Pancreas (tissue), 10 donors: ENCODE data around the gene EIF1B. TPM values are rescaled to one million over a fixed set of nuclear protein-coding genes. Genes with fewer than 3 reads are reported as not detected.

Source experiments
- ATAC-seq, 4 donors: fragments of 200-7000 bp; cut with Tn5 transposase; one replicate each; pipeline versions ENCODE4 v1.8.0 to v1.9.1; 2020; ENCODE audit warnings: mild to moderate bottlenecking in 4 of 4, moderate library complexity in 4 of 4
- DNase-seq, 6 donors: peaks; one replicate each; pipeline ENCODE4 v3.0.0-alpha.2; 2020
- FAIRE-seq: peaks from 2 replicates; lab custom pipeline; 2012; peaks lifted over from hg19 to GRCh38; lab: Jason Lieb, UNC
- H3K27ac ChIP-seq, 4 donors: fragments of 200-600 bp; sonication (generic); 1 replicate in 3 of 4; 2 replicates in 1 of 4; pipeline versions ENCODE4 v1.5.0 to v1.8.0; 2020
- H3K27me3 ChIP-seq, 4 donors: fragments of 200-600 bp; one replicate each; pipeline ENCODE4 v1.8.0; 2021
- H3K36me3 ChIP-seq, 3 donors: fragments of 200-600 bp; sonication (generic) in 1 of 3; one replicate each; pipeline versions ENCODE4 v1.5.0 to v1.8.0; 2020 to 2021
- H3K4me1 ChIP-seq, 3 donors: fragments of 200-600 bp; one replicate each; pipeline ENCODE4 v1.8.0; 2021
- H3K4me3 ChIP-seq, 4 donors: fragments of 200-600 bp; sonication (generic) in 2 of 4; one replicate each; pipeline versions ENCODE4 v1.5.0 to v1.8.0; 2020 to 2021
- H3K9me3 ChIP-seq, 4 donors: fragments of 200-600 bp; one replicate each; pipeline ENCODE4 v1.8.0; 2021
- CTCF ChIP-seq, 4 donors: fragments of 200-600 bp; sonication (generic) in 3 of 4; IDR thresholded peaks; one replicate each; pipeline versions ENCODE4 v1.5.0 to v1.8.0; 2021; ENCODE audit warnings: antibody characterized with exemption in 4 of 4
- WGBS, 2 donors: extraction: QIAGEN DNeasy Blood & Tissue Kit; methylation state at CpG; one replicate each; pipeline ENCODE4 v1.1.7; 2013; 5-methylcytosine and 5-hydroxymethylcytosine counted together
- intact Hi-C, 3 donors: fragments of 100-400 bp; cut with DNase I; formaldehyde crosslinking; loops; one replicate each; pipeline versions ENCODE4 v1.11.1 to v1.14.2; 2022
- polyA plus RNA-seq, 2 donors: library from polyadenylated mRNA; stranded (reverse); fragments of 200-250 nt; gene quantifications; one replicate each; pipeline ENCODE4 v1.2.3, GENCODE V29; 2013
- total RNA-seq, 6 donors: library from RNA; stranded (reverse); fragmentation: NEBNext Ultra II Directional in 4 of 6; extraction: Animal tissue kit (Norgen Biotek cat#: 25700) in 4 of 6; gene quantifications; one replicate each; pipeline versions ENCODE4 v1.2.1 to v1.2.4, GENCODE V29; 2021 to 2023
- donor health status: healthy with polysubstance abuse.
- donor health status: DM: no; HTN: no; CAD: no; lungs with moderate emphysema.
- donor health status: DM: no; HTN: no; CAD: no.
- donor health status: control.
- donor health status: control.
- donor health status: Bipolar disorder and iron deficiency.
- donor health status: DM: yes; HTN: yes; CAD: no.
- donor health status: DM: no; HTN: no; CAD: no.
- donor health status: DM: no; HTN: no; CAD: no.
- donor health status: DM: yes; HTN: yes; CAD: no.

The EIF1B gene
- total and polyA plus RNA-seq, 8 donors, result 18.2 to 64.3 (median 20.5) TPM

- no peak for FAIRE-seq
- intact Hi-C loops, result no loop called here
- Histone ChIP-seq H3K36me3 (no peaks in the 10 kb centered on the region), H3K4me1 (no peaks in the 10 kb centered on the region), H3K9me3 (no peaks in the 10 kb centered on the region), H3K27ac (no peak overlapping the region), H3K27me3 (no peaks in the 10 kb centered on the region), H3K4me3 (no peak overlapping the region)
- DNase-seq, result no peak
- ATAC-seq, result no peak
- no peak for TF ChIP-seq CTCF (IDR thresholded peaks at IDR 0.05)
Observed at GRCh38 chr3:40341671-40342070, 32.2 kb downstream of the EIF1B start.

GRCh38 chr3:40350529-40350928 is 41.0 kb downstream of the EIF1B start:
- Histone ChIP-seq H3K36me3 (no peaks in the 10 kb centered on the region), H3K4me3 (no peak overlapping the region), H3K27ac (no peak overlapping the region), H3K4me1 (no peaks in the 10 kb centered on the region), H3K9me3 (no peaks in the 10 kb centered on the region), H3K27me3 (no peaks in the 10 kb centered on the region)
- no peak for TF ChIP-seq CTCF (IDR thresholded peaks at IDR 0.05)
- no peak for DNase-seq
- FAIRE-seq, result no peak
- intact Hi-C loops, result no loop called here
- ATAC-seq, result no peak

GRCh38 chr3:40355410-40355809 is 45.9 kb downstream of the EIF1B start:
- Histone ChIP-seq H3K36me3 (no peaks in the 10 kb centered on the region), H3K9me3 (no peaks in the 10 kb centered on the region), H3K4me1 (no peaks in the 10 kb centered on the region), H3K4me3 (no peak overlapping the region), H3K27me3 (no peaks in the 10 kb centered on the region), H3K27ac (no peak overlapping the region)
- no peak for TF ChIP-seq CTCF (IDR thresholded peaks at IDR 0.05)
- ATAC-seq (no peak), DNase-seq (no peak), FAIRE-seq (no peak)
- intact Hi-C loops, result no loop called here
- 75 to 84% methylated on average over 2 of the region's 2 CpGs for WGBS, 2 donors

- no peak for ATAC-seq
Observed at GRCh38 chr3:40358454-40358853, 48.9 kb downstream of the EIF1B start.

More at GRCh38 chr3:40358454-40358853, 48.9 kb downstream of the EIF1B start:
- TF ChIP-seq CTCF (IDR thresholded peaks at IDR 0.05), result no peak
- FAIRE-seq (no peak), DNase-seq (no peak)
- H3K36me3 ChIP-seq, result no peaks in the 10 kb centered on the region
- intact Hi-C loops, result no loop called here
- H3K9me3 ChIP-seq, result no peaks in the 10 kb centered on the region
- WGBS, 2 donors, result 51 to 83% methylated on average over 1 of the region's 1 CpG
- no peak overlapping the region for H3K4me3 ChIP-seq
- no peak overlapping the region for H3K27ac ChIP-seq
- no peaks in the 10 kb centered on the region for H3K4me1 ChIP-seq
- no peaks in the 10 kb centered on the region for H3K27me3 ChIP-seq

Other genes starting within 250 kb of the EIF1B start
- gene ENTPD3, start 77.5 kb downstream of the EIF1B start, total RNA-seq, result 10 to 100 TPM in 5 of 6 donors, 1 to 10 TPM in 1; 7.0 to 21.1 (median 11.9) TPM
- 10 to 100 TPM in 1 of 2 donors, 1 to 10 TPM in 1; 7.8 to 27.8 TPM for gene ENTPD3, start 77.5 kb downstream of the EIF1B start, polyA plus RNA-seq
- gene RPL14, start 147.6 kb downstream of the EIF1B start, total RNA-seq, result 1,000 to 10,000 TPM; 1,118 to 1,907 (median 1,508) TPM
- 1,000 to 10,000 TPM in 1 of 2 donors, 100 to 1,000 TPM in 1; 810 to 1,638 TPM for gene RPL14, start 147.6 kb downstream of the EIF1B start, polyA plus RNA-seq
- 1 to 10 TPM; 2.9 to 7.1 (median 4.0) TPM for gene ZNF619, start 167.4 kb downstream of the EIF1B start, total RNA-seq
- 1 to 10 TPM in 1 of 2 donors, under 1 TPM in 1; 0.76 to 1.3 TPM for gene ZNF619, start 167.4 kb downstream of the EIF1B start, polyA plus RNA-seq
- 1 to 10 TPM; 1.9 to 5.0 (median 3.2) TPM for gene ZNF620, start 196.3 kb downstream of the EIF1B start, total RNA-seq
- gene ZNF620, start 196.3 kb downstream of the EIF1B start, polyA plus RNA-seq, result 1 to 10 TPM; 2.5 to 3.1 TPM
- gene ZNF621, start 215.3 kb downstream of the EIF1B start, total RNA-seq, result 10 to 100 TPM in 1 of 6 donors, 1 to 10 TPM in 5; 5.4 to 12.6 (median 8.6) TPM
- 10 to 100 TPM; 10.7 to 14.2 TPM for gene ZNF621, start 215.3 kb downstream of the EIF1B start, polyA plus RNA-seq